BE2C (cell line): ENCODE data around the gene LDLRAD4.
A peak's percentile ranks its signal among the peaks of the same experiment; 100 is the strongest.

Source experiments
- DNase-seq: peaks from one replicate; pipeline ENCODE4 v3.0.0-alpha.2; 2020
- H3K27me3 ChIP-seq: fragments of 250-450 bp; sonication (Bioruptor Pico); 2 replicates; pipeline ENCODE4 v1.5.1; 2020; ENCODE audit warnings: mild to moderate bottlenecking
- H3K36me3 ChIP-seq: fragments of 250-450 bp; sonication (Bioruptor Pico); 2 replicates; pipeline ENCODE4 v1.5.1; 2020; ENCODE audit warnings: mild to moderate bottlenecking
- H3K4me1 ChIP-seq: fragments of 250-450 bp; sonication (Bioruptor Pico); 2 replicates; pipeline ENCODE4 v1.5.1; 2020
- H3K4me3 ChIP-seq: 2 replicates; pipeline ENCODE4 v1.5.1; 2011; ENCODE audit warnings: low read depth, low read length
- H3K9me3 ChIP-seq: fragments of 250-450 bp; sonication (Bioruptor Pico); 2 replicates; pipeline ENCODE4 v1.5.1; 2020
- CTCF ChIP-seq: IDR thresholded peaks from 2 replicates; pipeline ENCODE4 v1.5.1; 2012; ENCODE audit warnings: mild to moderate bottlenecking, low read depth, low read length

LDLRAD4 gene

GRCh38 chr18:13611142-13611600 is 392.6 kb downstream of the LDLRAD4 start:
- no peak for TF ChIP-seq CTCF
- H3K27me3 ChIP-seq = no peaks in the 10 kb centered on the region
- no peaks in the 10 kb centered on the region for H3K36me3 ChIP-seq
- peak overlapping the region; percentile 60 for H3K4me3 ChIP-seq
- H3K9me3 ChIP-seq = no peaks in the 10 kb centered on the region
- no peaks in the 10 kb centered on the region for H3K4me1 ChIP-seq
- no peak for DNase-seq

- Histone ChIP-seq H3K4me3 (peak overlapping the region; percentile 60), H3K27me3 (no peaks in the 10 kb centered on the region), H3K9me3 (no peaks in the 10 kb centered on the region), H3K36me3 (no peaks in the 10 kb centered on the region), H3K4me1 (no peaks in the 10 kb centered on the region)
- no peak for TF ChIP-seq CTCF
- DNase-seq = no peak
Observed at GRCh38 chr18:13611601-13612195, 393.1 kb downstream of the LDLRAD4 start.

GRCh38 chr18:13612196-13612997 is 393.8 kb downstream of the LDLRAD4 start:
- Histone ChIP-seq H3K9me3 (no peaks in the 10 kb centered on the region), H3K36me3 (no peaks in the 10 kb centered on the region), H3K27me3 (no peaks in the 10 kb centered on the region), H3K4me1 (no peaks in the 10 kb centered on the region), H3K4me3 (peak overlapping the region; percentile 60)
- DNase-seq = peak; percentile 21
- no peak for TF ChIP-seq CTCF

GRCh38 chr18:13613099-13613498 is 394.5 kb downstream of the LDLRAD4 start:
- Histone ChIP-seq H3K4me1 (no peaks in the 10 kb centered on the region), H3K4me3 (no peak overlapping the region), H3K36me3 (no peaks in the 10 kb centered on the region), H3K27me3 (no peaks in the 10 kb centered on the region), H3K9me3 (no peaks in the 10 kb centered on the region)
- no peak for DNase-seq
- no peak for TF ChIP-seq CTCF

- H3K36me3 ChIP-seq = no peaks in the 10 kb centered on the region
- no peak for DNase-seq
- no peaks in the 10 kb centered on the region for H3K9me3 ChIP-seq
- H3K27me3 ChIP-seq = no peaks in the 10 kb centered on the region
- H3K4me1 ChIP-seq = no peaks in the 10 kb centered on the region
- no peak for TF ChIP-seq CTCF
- H3K4me3 ChIP-seq = no peak overlapping the region
Observed at GRCh38 chr18:13613591-13614501, 395.3 kb downstream of the LDLRAD4 start.
